Measurements from ENCODE around the gene RPS2. TPM values are rescaled to one million over a fixed set of nuclear protein-coding genes. Genes with fewer than 3 reads are reported as not detected.
"Not testable (repeated sequence)": the region's sequence is repeated elsewhere in the genome, so short reads cannot be mapped to it uniquely, and the experiment has no call there.

RPS2 gene
- total and polyA plus RNA-seq, 4 experiments from 2014 or later: 2,828 to 6,826 (median 4,638) TPM

DNA sequence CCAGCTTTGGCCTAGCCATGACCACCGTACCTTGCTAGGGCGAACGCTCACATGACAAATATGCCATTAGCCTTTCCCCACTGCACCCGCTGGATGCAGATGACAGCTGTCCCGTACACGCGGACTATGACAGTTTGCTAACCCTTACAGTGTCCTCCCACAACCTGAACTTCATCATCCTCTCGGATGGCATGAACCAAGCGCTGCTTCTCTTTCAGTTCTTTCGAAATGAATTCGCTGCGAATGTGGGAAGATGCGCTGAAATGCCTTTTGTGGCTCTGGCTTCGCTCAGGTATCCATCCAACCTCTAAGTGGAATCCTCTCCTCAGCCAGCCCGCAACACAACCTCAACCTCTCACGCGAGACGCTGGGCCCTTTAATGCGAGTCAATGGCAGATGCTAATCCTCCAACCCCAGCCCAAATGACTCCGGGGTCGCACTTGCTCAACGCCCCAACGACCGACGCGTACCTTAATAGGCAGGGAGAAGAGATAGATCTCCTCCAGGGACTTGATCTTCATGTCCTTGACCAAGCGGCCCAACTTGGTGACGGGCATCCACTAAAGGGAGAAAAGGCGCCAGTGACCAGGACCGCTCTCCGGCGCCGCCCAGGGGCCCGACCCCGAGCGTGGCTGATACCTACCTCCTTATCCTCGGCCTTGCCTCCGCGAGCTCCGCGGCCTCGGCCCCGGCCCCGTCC, 670 bp downstream of the RPS2 start:
- Histone ChIP-seq H3K4me3 (ENCODE audit: low read length in 2 of 2) (peak overlapping the region; percentile 73 to 86), H3K9me3 (ENCODE audit: control insufficient read depth in 1 of 2, low read length in 2 of 2) (no peaks in the 10 kb centered on the region), H3K36me3 (ENCODE audit: insufficient read depth, low read length) (peaks cover 18% of the 10 kb centered on the region), H3K4me1 (ENCODE audit: insufficient read depth, low read length) (peaks cover 53% of the 10 kb centered on the region), H3K27ac (ENCODE audit: low read depth, low read length) (peak overlapping the region; percentile 97), H3K27me3 (ENCODE audit: insufficient read depth, low read length) (no peaks in the 10 kb centered on the region)
- Mint-ChIP-seq H3K27ac (peak overlapping the region; percentile 90 to 99 (median 93)), H3K27me3 (no peaks in the 10 kb centered on the region), H3K36me3 (peaks cover 21 to 49% of the 10 kb centered on the region in 2 donors), H3K9me3 (peaks cover 0 to 5% (median 0%) of the 10 kb centered on the region in 8 donors), H3K4me3 (peak overlapping the region; percentile 91 to 97 (median 93)), H3K4me1 (peaks cover 30 to 65% (median 45%) of the 10 kb centered on the region in 4 donors)
- POLR2A ChIA-PET (ENCODE audit: partially characterized antibody): interaction anchor here (0.6 to 9.4 kb wide), 40 partner anchors 8 to 1328 kb away, joined by 3 to 99 read pairs (median 6); partner anchors contain the start of genes AMDHD2, ECI1, FAHD1 and GFER
- intact Hi-C loops (cut with micrococcal nuclease): loop anchor here (1.0 to 2.0 kb wide), 3 partner anchors 8 to 191 kb away; partner anchors contain the start of genes TBL3 and TRAF7
- peak; percentile 44 to 64 (median 54) for DNase-seq
- CTCF ChIA-PET (ENCODE audit: partially characterized antibody): interaction anchor here (0.6 to 1.4 kb wide), 6 partner anchors 8 to 191 kb away, joined by 3 to 5 read pairs (median 4); partner anchors contain the start of genes MSRB1 and TRAF7

DNA sequence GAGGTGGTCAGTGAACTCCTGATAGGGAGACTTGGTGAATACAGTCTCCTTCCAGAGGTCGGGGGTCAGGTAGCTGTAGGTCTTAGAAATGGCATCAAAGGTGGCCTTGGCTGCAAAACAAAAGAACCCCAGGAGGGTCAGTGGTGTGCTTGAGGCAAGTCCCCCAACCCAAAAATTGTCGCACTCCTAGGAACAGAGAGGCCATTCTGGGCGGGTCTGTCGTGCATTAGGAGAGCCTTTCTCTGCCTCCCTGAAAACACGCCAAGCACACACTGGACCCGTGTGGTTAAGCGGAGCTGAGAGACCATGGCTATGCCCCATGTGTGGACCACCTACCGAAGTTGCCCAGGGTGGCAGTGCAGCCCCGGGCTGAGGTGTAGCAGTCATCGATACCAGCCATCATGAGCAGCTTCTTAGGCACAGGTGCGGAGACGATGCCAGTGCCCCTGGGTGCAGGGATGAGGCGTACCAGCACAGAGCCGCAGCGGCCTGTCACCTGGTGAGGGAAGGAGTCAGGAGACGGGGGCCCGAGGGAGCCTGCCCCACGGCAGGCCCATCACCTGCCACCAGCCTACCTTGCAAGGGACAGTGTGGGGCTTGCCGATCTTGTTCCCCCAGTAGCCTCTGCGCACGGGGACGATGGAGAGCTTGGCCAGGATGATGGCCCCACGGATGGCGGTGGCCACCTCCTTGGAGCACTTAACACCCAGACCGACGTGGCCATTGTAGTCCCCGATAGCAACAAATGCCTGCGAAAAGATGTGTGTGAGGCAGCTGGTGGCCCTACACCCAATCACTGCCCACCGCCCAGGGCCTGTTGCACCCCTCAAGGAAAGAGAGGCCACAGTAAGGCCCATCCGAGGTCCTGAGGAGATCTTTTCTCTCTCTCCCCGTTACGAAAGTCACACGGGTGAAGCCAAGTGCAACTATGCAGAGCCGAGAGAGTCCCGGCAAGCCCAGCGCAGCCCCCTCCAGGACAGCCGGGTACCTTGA, 2.2 kb downstream of the RPS2 start:
- Histone ChIP-seq H3K27ac (ENCODE audit: low read depth, low read length) (peak overlapping the region; percentile 97), H3K4me1 (ENCODE audit: insufficient read depth, low read length) (peaks cover 57% of the 10 kb centered on the region), H3K36me3 (ENCODE audit: insufficient read depth, low read length) (peaks cover 18% of the 10 kb centered on the region)
- peaks cover 21 to 49% of the 10 kb centered on the region in 2 donors for H3K36me3 Mint-ChIP-seq
- H3K27me3 ChIP-seq (ENCODE audit: insufficient read depth, low read length); CTCF ChIA-PET (ENCODE audit: partially characterized antibody); H3K4me3 ChIP-seq (ENCODE audit: low read length in 2 of 2); H3K27me3 Mint-ChIP-seq; H3K9me3 ChIP-seq (ENCODE audit: control insufficient read depth in 1 of 2, low read length in 2 of 2); intact Hi-C loops (cut with micrococcal nuclease); H3K9me3 Mint-ChIP-seq: not testable (repeated sequence)
- peak overlapping the region; percentile 83 to 99 (median 92) for H3K27ac Mint-ChIP-seq
- POLR2A ChIA-PET (ENCODE audit: partially characterized antibody): interaction anchor here (1.2 to 9.4 kb wide), 7 partner anchors 8 to 192 kb away, joined by 3 to 99 read pairs (median 20); partner anchors contain the start of genes GFER, MSRB1, NOXO1 and SYNGR3
- peak overlapping the region; percentile 91 to 97 (median 93) for H3K4me3 Mint-ChIP-seq
- peak in 1 of 5 donors; percentile 34 for DNase-seq
- peaks cover 30 to 66% (median 47%) of the 10 kb centered on the region in 4 donors for H3K4me1 Mint-ChIP-seq

DNA sequence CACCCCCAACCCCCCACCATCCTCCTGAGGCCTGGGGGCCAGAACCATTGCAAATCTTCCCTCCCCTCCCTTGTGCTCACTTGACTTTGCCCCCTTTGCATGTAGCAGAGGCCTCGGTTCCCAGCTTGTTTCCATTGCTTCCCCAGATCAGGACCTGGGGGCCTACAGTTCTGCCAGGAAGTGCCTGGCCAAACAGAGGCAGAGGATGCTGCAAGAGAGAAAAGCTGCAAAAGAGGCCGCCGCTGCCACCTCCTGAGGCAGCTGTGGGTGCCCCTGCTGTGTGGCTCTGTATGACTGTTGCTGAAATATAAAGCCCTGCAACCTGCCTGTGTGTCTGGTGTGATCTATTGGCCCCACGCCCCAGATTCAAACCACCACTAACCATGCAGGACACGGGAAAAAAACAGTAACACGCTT, 3.0 kb downstream of the RPS2 start:
- no peak overlapping the region for H3K27ac ChIP-seq (ENCODE audit: low read depth, low read length)
- POLR2A ChIA-PET (ENCODE audit: partially characterized antibody): interaction anchor here (1.0 to 9.4 kb wide), 10 partner anchors 9 to 244 kb away, joined by 3 to 99 read pairs (median 12); partner anchors contain the start of genes GFER, MSRB1, NOXO1 and SYNGR3

DNA sequence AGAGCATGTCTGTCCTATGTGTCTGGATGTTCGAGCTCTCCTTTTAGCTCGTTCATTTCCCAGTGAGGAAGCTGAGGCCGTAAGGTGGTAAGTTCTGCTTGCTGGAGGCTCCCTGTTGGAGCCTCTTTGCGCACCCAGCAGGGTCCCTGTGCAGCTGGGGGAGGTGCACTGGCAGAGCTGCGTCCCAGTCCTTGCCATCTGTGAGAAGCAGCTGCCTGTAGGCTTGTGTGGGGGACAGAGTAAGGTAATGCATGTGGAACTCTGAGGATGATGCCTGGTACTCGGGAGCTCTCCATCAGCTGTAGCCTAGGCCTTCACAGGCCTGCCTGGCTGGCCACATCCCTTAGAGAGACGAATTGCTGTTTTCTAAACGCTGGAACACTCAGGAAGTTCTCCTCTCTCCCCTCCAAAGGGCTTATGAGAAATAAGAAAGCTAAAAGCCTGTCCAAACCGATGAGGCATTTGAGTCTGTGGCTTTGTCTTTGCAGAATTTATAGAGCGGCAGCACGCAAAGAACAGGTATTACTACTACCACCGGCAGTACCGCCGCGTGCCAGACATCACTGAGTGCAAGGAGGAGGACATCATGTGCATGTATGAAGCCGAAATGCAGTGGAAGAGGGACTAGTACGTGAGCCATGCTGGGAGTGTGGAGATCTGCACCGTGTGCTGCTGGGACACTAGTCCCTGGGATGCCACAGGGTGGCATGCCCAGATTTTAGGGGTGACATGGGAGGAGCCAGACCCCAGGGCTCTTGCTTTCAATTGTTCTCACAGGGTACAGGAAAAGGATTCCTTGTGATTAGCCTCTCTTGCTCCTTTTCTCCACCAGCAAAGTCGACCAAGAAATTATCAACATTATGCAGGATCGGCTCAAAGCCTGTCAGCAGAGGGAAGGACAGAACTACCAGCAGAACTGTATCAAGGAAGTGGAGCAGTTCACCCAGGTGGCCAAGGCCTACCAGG, 3.7 kb downstream of the RPS2 start:
- peaks cover 30 to 66% (median 47%) of the 10 kb centered on the region in 4 donors for H3K4me1 Mint-ChIP-seq
- H3K4me3 Mint-ChIP-seq: peak overlapping the region; percentile 88 to 94 (median 92)
- H3K4me3 ChIP-seq (ENCODE audit: low read length in 2 of 2): peak overlapping the region; percentile 2 to 89
- H3K36me3 Mint-ChIP-seq: peaks cover 21 to 49% of the 10 kb centered on the region in 2 donors
- H3K9me3 ChIP-seq (ENCODE audit: control insufficient read depth in 1 of 2, low read length in 2 of 2): no peaks in the 10 kb centered on the region
- no peaks in the 10 kb centered on the region for H3K27me3 Mint-ChIP-seq
- H3K27me3 ChIP-seq (ENCODE audit: insufficient read depth, low read length): no peaks in the 10 kb centered on the region
- peak overlapping the region; percentile 78 for H3K27ac ChIP-seq (ENCODE audit: low read depth, low read length)
- POLR2A ChIA-PET (ENCODE audit: partially characterized antibody): interaction anchor here (0.6 to 9.4 kb wide), 19 partner anchors 10 to 625 kb away, joined by 3 to 99 read pairs (median 3); partner anchors contain the start of genes AMDHD2, GFER, MSRB1 and NOXO1
- H3K27ac Mint-ChIP-seq: peak overlapping the region; percentile 86 to 99 (median 95)
- H3K9me3 Mint-ChIP-seq: peaks cover 0 to 5% (median 0%) of the 10 kb centered on the region in 8 donors
- intact Hi-C loops (cut with micrococcal nuclease): no loop called here
- CTCF ChIA-PET (ENCODE audit: partially characterized antibody): interaction anchor here (1.1 to 3.3 kb wide), 4 partner anchors 10 to 179 kb away, joined by 4 to 18 read pairs (median 8); partner anchors contain the start of gene TBL3
- H3K36me3 ChIP-seq (ENCODE audit: insufficient read depth, low read length): peaks cover 18% of the 10 kb centered on the region
- DNase-seq: peak in 4 of 5 donors; percentile 35 to 63 (median 40)
- H3K4me1 ChIP-seq (ENCODE audit: insufficient read depth, low read length): peaks cover 57% of the 10 kb centered on the region

More for the DNA sequence above, 3.0 kb downstream of the RPS2 start:
- H3K36me3 ChIP-seq (ENCODE audit: insufficient read depth, low read length): peaks cover 18% of the 10 kb centered on the region
- CTCF ChIA-PET (ENCODE audit: partially characterized antibody): interaction anchor here (1.3 to 3.3 kb wide), 2 partner anchors 9 to 32 kb away, joined by 6 to 18 read pairs; partner anchors contain the start of gene TBL3
- H3K4me3 ChIP-seq (ENCODE audit: low read length in 2 of 2): no peak overlapping the region
- H3K27me3 ChIP-seq (ENCODE audit: insufficient read depth, low read length): no peaks in the 10 kb centered on the region
- peaks cover 57% of the 10 kb centered on the region for H3K4me1 ChIP-seq (ENCODE audit: insufficient read depth, low read length)
- peak overlapping the region in 6 of 7 donors; percentile 22 to 99 (median 66) for H3K27ac Mint-ChIP-seq
- peak in 1 of 5 donors; percentile 37 for DNase-seq
- peaks cover 0 to 5% (median 0%) of the 10 kb centered on the region in 8 donors for H3K9me3 Mint-ChIP-seq
- H3K27me3 Mint-ChIP-seq: no peaks in the 10 kb centered on the region
- H3K9me3 ChIP-seq (ENCODE audit: control insufficient read depth in 1 of 2, low read length in 2 of 2): no peaks in the 10 kb centered on the region
- peaks cover 30 to 66% (median 47%) of the 10 kb centered on the region in 4 donors for H3K4me1 Mint-ChIP-seq
- H3K36me3 Mint-ChIP-seq: peaks cover 21 to 49% of the 10 kb centered on the region in 2 donors
- peak overlapping the region in 7 of 8 donors; percentile 3 to 94 (median 52) for H3K4me3 Mint-ChIP-seq
- intact Hi-C loops (cut with micrococcal nuclease): no loop called here

GRCh38 chr16:1959269-1960039, 5.2 kb downstream of the RPS2 start, which contains the start of gene NDUFB10:
Gene NDUFB10, plus strand, starts transcription at chr16:1959538. Its CDS starts 87 bp downstream, at chr16:1959625.
- peak within 1 kb of the TSS; percentile 88 to 94 (median 92) for H3K4me3 Mint-ChIP-seq
- no peaks in the 10 kb centered on the region for H3K27me3 Mint-ChIP-seq
- Histone ChIP-seq H3K9me3 (ENCODE audit: control insufficient read depth in 1 of 2, low read length in 2 of 2) (no peaks in the 10 kb centered on the region), H3K36me3 (ENCODE audit: insufficient read depth, low read length) (peaks cover 18% of the 10 kb centered on the region), H3K4me1 (ENCODE audit: insufficient read depth, low read length) (peaks cover 47% of the 10 kb centered on the region), H3K4me3 (ENCODE audit: low read length in 2 of 2) (peak within 1 kb of the TSS; percentile 69 to 89), H3K27ac (ENCODE audit: low read depth, low read length) (peak within 1 kb of the TSS; percentile 78), H3K27me3 (ENCODE audit: insufficient read depth, low read length) (no peaks in the 10 kb centered on the region)
- peaks cover 21 to 38% of the 10 kb centered on the region in 2 donors for H3K36me3 Mint-ChIP-seq
- H3K4me1 Mint-ChIP-seq: peaks cover 26 to 53% (median 40%) of the 10 kb centered on the region in 4 donors
- ChIA-PET CTCF (ENCODE audit: partially characterized antibody) (interaction anchor here (2.6 to 3.3 kb wide), 2 partner anchors 12 to 181 kb away, joined by 10 to 18 read pairs; partner anchors contain the start of gene TBL3), POLR2A (ENCODE audit: partially characterized antibody) (interaction anchor here (1.0 to 9.4 kb wide), 8 partner anchors 11 to 555 kb away, joined by 3 to 99 read pairs (median 14); partner anchors contain the start of genes GFER, MSRB1, NOXO1 and SYNGR3)
- peaks cover 0 to 4% (median 0%) of the 10 kb centered on the region in 8 donors for H3K9me3 Mint-ChIP-seq
- DNase-seq: peak; percentile 84 to 90 (median 87)
- intact Hi-C loops (cut with micrococcal nuclease): loop anchor here (1.0 to 2.0 kb wide), 6 partner anchors 12 to 194 kb away; partner anchors contain the start of genes GFER and MSRB1
- H3K27ac Mint-ChIP-seq: peak within 1 kb of the TSS; percentile 86 to 99 (median 95)

All from CD4-positive, alpha-beta memory T cell (primary cell).